ENCODE data around the gene RCSD1.

RCSD1 gene

GRCh38 chr1:167641786-167642500 lies 11.9 kb downstream of the RCSD1 start:
- H3K4me3 ChIP-seq (ENCODE audit: low read depth, low read length), result no peak overlapping the region
- TF ChIP-seq CTCF (IDR thresholded peaks at IDR 0.05; ENCODE audit: borderline replicate concordance, insufficient read depth, low read depth, low read length), result no peak

DNA sequence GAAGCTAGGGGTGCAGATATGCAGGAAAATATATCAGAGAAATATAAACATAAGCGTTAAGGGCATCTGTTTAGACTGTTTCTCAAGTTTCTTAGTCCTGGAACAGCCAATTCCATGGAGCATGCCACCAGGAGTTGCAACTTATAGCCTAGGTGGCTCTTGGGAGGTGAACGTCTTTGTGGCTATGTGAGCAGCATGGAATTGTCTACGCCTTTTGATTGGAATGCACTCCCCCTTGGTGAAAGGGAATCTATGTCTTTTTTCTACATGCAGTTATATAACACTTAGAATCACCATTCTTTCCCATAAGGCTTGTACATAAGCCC lies 12.4 kb downstream of the RCSD1 start:
- TF ChIP-seq CTCF (IDR thresholded peaks at IDR 0.05; ENCODE audit: borderline replicate concordance, insufficient read depth, low read depth, low read length), result no peak
- no peak overlapping the region for H3K4me3 ChIP-seq (ENCODE audit: low read depth, low read length)

DNA sequence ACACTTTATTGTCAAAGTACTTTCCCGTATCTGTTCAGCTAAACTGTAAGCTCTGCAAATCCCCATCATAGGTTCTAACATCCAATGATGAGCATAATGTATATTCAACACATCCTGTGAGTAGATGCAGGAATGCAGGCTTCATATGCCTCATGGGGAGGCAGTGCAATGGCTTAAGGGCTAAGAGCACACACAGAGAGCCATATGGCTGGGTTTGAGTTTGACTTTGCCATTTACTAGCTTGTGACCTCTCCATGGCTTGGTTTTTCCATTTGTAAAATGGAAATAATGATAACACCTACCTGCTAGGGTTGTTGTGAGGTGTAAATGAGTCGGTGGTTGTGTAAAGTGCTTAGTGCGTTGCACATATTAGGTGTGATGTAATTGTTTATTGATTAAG lies 13.4 kb downstream of the RCSD1 start:
- H3K4me3 ChIP-seq (ENCODE audit: low read depth, low read length), result no peak overlapping the region
- no peak for TF ChIP-seq CTCF (IDR thresholded peaks at IDR 0.05; ENCODE audit: borderline replicate concordance, insufficient read depth, low read depth, low read length)

GRCh38 chr1:167644551-167644950 lies 14.5 kb downstream of the RCSD1 start:
- H3K4me3 ChIP-seq (ENCODE audit: low read depth, low read length), result no peak overlapping the region
- no peak for TF ChIP-seq CTCF (IDR thresholded peaks at IDR 0.05; ENCODE audit: borderline replicate concordance, insufficient read depth, low read depth, low read length)

GRCh38 chr1:167645140-167645541 lies 15.1 kb downstream of the RCSD1 start:
- H3K4me3 ChIP-seq (ENCODE audit: low read depth, low read length), result no peak overlapping the region
- TF ChIP-seq CTCF (IDR thresholded peaks at IDR 0.05; ENCODE audit: borderline replicate concordance, insufficient read depth, low read depth, low read length), result no peak

DNA sequence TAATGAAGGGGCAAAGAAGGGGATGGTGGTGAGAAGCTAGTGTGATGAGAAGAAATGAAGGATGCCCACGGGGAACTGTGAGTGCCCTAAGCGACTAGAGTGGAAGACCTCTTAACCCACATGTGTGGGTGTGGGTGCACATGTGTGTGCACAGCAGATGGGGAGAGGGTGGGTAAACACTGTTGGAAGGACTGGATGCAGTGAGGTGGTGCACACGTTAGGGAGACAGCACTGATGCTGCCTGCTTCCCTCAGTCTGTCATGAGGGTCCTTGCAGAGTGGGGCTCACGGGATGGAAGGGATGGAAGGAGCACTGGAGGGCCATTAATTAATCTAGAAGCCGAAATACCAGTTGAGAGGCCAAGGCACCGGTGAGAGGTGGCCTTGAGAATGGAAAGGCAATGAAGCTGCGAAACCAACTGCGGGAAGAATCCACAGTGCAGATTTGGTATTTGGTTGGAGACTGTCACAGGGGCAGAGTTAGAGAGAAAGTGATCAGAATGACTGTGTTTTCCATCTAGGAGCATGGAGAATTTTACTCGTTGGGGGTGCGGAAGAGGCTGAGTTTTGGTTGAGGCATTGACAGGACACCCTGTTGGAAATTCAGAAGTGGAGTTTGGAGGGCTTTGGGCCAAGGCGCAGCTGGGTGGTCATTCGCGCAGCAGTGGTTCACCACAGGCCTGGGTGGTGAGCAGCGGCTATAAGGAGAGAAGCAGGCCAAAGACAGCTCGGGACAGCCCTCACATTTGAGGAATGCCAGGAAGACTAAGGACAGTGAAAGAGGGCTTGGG lies 15.8 kb downstream of the RCSD1 start:
- no peak for TF ChIP-seq CTCF (IDR thresholded peaks at IDR 0.05; ENCODE audit: borderline replicate concordance, insufficient read depth, low read depth, low read length)
- no peak overlapping the region for H3K4me3 ChIP-seq (ENCODE audit: low read depth, low read length)
